Hepatocyte (in vitro differentiated cells): Measurements from ENCODE around the gene FSIP1. TPM values are rescaled to one million over a fixed set of nuclear protein-coding genes. Genes with fewer than 3 reads are reported as not detected.

Experiments
- DNase-seq: peaks from one replicate; pipeline ENCODE4 v3.0.0-alpha.2; 2016; ENCODE audit warnings: low spot score
- H2AFZ ChIP-seq: fragments of 200-600 bp; sonication (generic); 2 replicates; pipeline ENCODE4 v1.6.0; 2016; ENCODE audit warnings: antibody characterized with exemption, mild to moderate bottlenecking
- H3K27ac ChIP-seq: fragments of 200-600 bp; sonication (generic); 2 replicates; pipeline ENCODE4 v1.5.1; 2016; ENCODE audit warnings: mild to moderate bottlenecking
- H3K27me3 ChIP-seq: fragments of 200-600 bp; sonication (generic); 2 replicates; pipeline ENCODE4 v1.6.1; 2016
- H3K36me3 ChIP-seq: fragments of 200-600 bp; sonication (generic); replicated peaks from 2 replicates; pipeline ENCODE4 v1.5.1; 2016; ENCODE audit warnings: low read depth; ENCODE audit not compliant: insufficient read depth
- H3K4me1 ChIP-seq: fragments of 200-600 bp; sonication (generic); 2 replicates; pipeline ENCODE4 v1.5.1; 2016; ENCODE audit warnings: mild to moderate bottlenecking, moderate library complexity; ENCODE audit not compliant: insufficient read depth
- H3K4me2 ChIP-seq: fragments of 200-600 bp; sonication (generic); 2 replicates; pipeline ENCODE4 v1.6.0; 2016
- H3K4me3 ChIP-seq: fragments of 200-600 bp; sonication (generic); 2 replicates; pipeline ENCODE4 v1.5.1; 2016; ENCODE audit warnings: mild to moderate bottlenecking
- H3K79me2 ChIP-seq: fragments of 200-600 bp; sonication (generic); 2 replicates; pipeline ENCODE4 v1.6.0; 2017; ENCODE audit warnings: mild to moderate bottlenecking
- H3K9me2 ChIP-seq: fragments of 200-600 bp; sonication (generic); replicated peaks from 2 replicates; pipeline ENCODE4 v1.6.0; 2017; ENCODE audit warnings: mild to moderate bottlenecking; ENCODE audit not compliant: insufficient read depth
- H3K9me3 ChIP-seq: fragments of 200-600 bp; sonication (generic); 2 replicates; pipeline ENCODE4 v1.5.1; 2016; ENCODE audit warnings: low read depth, mild to moderate bottlenecking
- H4K20me1 ChIP-seq: fragments of 200-600 bp; sonication (generic); 2 replicates; pipeline ENCODE4 v1.6.0; 2016; ENCODE audit warnings: mild to moderate bottlenecking; ENCODE audit not compliant: insufficient read depth, poor library complexity, severe bottlenecking
- EZH2 ChIP-seq: fragments of 200-600 bp; sonication (generic); IDR thresholded peaks from 2 replicates; pipeline ENCODE4 v1.6.1; 2016; ENCODE audit warnings: antibody characterized with exemption, mild to moderate bottlenecking, borderline replicate concordance
- EZH2phosphoT487 ChIP-seq: fragments of 200-600 bp; sonication (generic); IDR thresholded peaks from one replicate; pipeline ENCODE4 v1.6.1; 2018; ENCODE audit warnings: antibody characterized with exemption, mild to moderate bottlenecking, low read depth, moderate library complexity; ENCODE audit not compliant: unreplicated experiment, severe bottlenecking
- WGBS: methylation state at CpG from one replicate; pipeline ENCODE4 v1.1.6; 2016; ENCODE audit warnings: low lambda C conversion rate; ENCODE audit errors: missing lambda C conversion rate; 5-methylcytosine and 5-hydroxymethylcytosine counted together
- polyA plus RNA-seq: library from polyadenylated mRNA; unstranded; fragments of >200 nt; fragmentation: Nextera tagmentation; extraction: Ambion mirVana; gene quantifications from 2 replicates; pipeline ENCODE4 v1.2.1, GENCODE V29; 2016
- total RNA-seq: library from RNA; depleted of rRNA; stranded (reverse); fragments of >200 nt; gene quantifications from 2 replicates; pipeline ENCODE4 v1.2.3, GENCODE V29; 2014
- TF ChIP-seq, protein P1 (sequence below): fragments of 200-600 bp; sonication (generic); IDR thresholded peaks from 2 replicates; pipeline ENCODE4 v1.5.1; 2016; ENCODE audit warnings: antibody characterized with exemption, mild to moderate bottlenecking; ENCODE audit not compliant: poor library complexity

Gene FSIP1
- total and polyA plus RNA-seq, 2 experiments from 2014 or later = 0.60 to 0.79 TPM

DNA sequence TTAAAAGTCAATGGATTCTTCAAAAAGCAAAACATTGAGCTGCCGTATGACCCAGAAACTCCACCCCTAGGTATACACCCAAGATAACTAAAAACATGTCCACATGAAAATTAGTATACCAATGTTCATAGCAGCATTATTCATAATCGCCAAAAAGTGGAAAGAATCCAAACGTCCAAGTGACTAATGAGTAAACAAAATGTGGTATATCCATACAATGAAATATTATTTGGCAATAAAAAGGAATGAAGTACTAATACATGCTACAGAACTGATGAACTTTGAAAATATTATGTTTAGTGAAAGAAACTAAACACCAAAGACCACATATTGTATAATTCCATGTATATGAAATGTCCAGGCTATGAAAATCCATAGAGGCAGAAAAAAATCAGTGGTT lies 123.9 kb downstream of the FSIP1 start:
- Histone ChIP-seq H3K4me1 (no peaks in the 10 kb centered on the region), H3K9me2 (no peaks in the 10 kb centered on the region), H3K4me3 (no peak overlapping the region), H3K9me3 (no peaks in the 10 kb centered on the region), H2AFZ (no peak overlapping the region), H3K79me2 (no peaks in the 10 kb centered on the region), H3K27ac (no peak overlapping the region), H3K4me2 (no peak overlapping the region), H4K20me1 (no peaks in the 10 kb centered on the region), H3K36me3 (no peaks in the 10 kb centered on the region), H3K27me3 (no peaks in the 10 kb centered on the region)
- TF ChIP-seq, protein P1, sequence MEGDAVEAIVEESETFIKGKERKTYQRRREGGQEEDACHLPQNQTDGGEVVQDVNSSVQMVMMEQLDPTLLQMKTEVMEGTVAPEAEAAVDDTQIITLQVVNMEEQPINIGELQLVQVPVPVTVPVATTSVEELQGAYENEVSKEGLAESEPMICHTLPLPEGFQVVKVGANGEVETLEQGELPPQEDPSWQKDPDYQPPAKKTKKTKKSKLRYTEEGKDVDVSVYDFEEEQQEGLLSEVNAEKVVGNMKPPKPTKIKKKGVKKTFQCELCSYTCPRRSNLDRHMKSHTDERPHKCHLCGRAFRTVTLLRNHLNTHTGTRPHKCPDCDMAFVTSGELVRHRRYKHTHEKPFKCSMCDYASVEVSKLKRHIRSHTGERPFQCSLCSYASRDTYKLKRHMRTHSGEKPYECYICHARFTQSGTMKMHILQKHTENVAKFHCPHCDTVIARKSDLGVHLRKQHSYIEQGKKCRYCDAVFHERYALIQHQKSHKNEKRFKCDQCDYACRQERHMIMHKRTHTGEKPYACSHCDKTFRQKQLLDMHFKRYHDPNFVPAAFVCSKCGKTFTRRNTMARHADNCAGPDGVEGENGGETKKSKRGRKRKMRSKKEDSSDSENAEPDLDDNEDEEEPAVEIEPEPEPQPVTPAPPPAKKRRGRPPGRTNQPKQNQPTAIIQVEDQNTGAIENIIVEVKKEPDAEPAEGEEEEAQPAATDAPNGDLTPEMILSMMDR = no peak
- no peak for TF ChIP-seq EZH2
- no peak for TF ChIP-seq EZH2phosphoT487
- 96% methylated on average over 3 of the region's 3 CpGs for WGBS
- DNase-seq = no peak

DNA sequence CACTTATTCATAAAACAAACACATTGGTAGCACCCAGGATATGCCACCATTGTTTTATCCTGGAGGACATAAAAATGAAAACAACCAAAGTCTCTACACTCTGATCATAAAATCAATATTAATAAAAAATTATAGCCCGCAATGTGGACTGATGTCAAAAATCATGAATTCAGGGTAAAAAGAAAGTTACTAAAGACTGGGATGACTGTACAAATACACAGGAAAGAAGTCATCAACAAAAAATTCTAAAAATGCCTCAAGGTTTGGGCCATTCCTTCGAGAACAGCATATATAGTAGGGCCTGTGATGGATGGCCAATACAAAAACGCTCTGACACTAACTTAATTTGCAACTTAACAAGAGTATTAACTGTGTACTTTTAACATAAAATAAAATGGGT lies 125.0 kb downstream of the FSIP1 start:
- TF ChIP-seq, protein P1 = no peak
- TF ChIP-seq EZH2phosphoT487 (no peak), EZH2 (no peak)
- no peak for DNase-seq
- Histone ChIP-seq H3K4me2 (no peak overlapping the region), H3K27me3 (no peaks in the 10 kb centered on the region), H3K4me3 (no peak overlapping the region), H2AFZ (no peak overlapping the region), H3K4me1 (no peaks in the 10 kb centered on the region), H3K27ac (no peak overlapping the region), H4K20me1 (no peaks in the 10 kb centered on the region), H3K9me2 (no peaks in the 10 kb centered on the region), H3K79me2 (no peaks in the 10 kb centered on the region), H3K36me3 (no peaks in the 10 kb centered on the region), H3K9me3 (no peaks in the 10 kb centered on the region)
- 85% methylated on average over 3 of the region's 3 CpGs for WGBS

DNA sequence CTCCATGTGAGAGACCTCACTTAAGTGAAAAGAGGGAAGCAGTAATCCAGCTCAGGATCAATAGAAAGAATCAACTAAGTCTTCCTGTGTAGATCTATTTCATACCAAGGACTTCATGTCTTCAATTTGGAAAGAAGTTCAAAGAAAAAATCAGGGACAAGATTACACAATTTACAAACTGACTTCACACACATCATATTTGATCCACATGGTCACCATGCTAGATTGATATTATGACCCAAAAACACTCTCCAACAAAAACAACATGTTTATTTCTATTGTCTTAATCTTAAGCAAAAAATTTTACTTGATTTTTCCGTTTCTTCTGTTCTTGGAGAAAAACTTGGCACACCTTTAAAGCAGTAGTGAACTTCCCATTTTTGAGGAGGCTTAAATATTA lies 125.5 kb downstream of the FSIP1 start:
- H3K79me2 ChIP-seq = no peaks in the 10 kb centered on the region
- TF ChIP-seq EZH2phosphoT487 = no peak
- TF ChIP-seq EZH2 = no peak
- TF ChIP-seq, protein P1 = no peak
- no peaks in the 10 kb centered on the region for H3K36me3 ChIP-seq
- no peaks in the 10 kb centered on the region for H3K9me3 ChIP-seq
- H4K20me1 ChIP-seq = no peaks in the 10 kb centered on the region
- H3K9me2 ChIP-seq = no peaks in the 10 kb centered on the region
- DNase-seq = no peak
- H3K27ac ChIP-seq = no peak overlapping the region
- no peak overlapping the region for H2AFZ ChIP-seq
- H3K4me1 ChIP-seq = no peaks in the 10 kb centered on the region
- H3K27me3 ChIP-seq = no peaks in the 10 kb centered on the region
- no peak overlapping the region for H3K4me2 ChIP-seq
- whole genome bisulfite sequencing = 93% methylated on average over 1 of the region's 1 CpG
- no peak overlapping the region for H3K4me3 ChIP-seq

DNA sequence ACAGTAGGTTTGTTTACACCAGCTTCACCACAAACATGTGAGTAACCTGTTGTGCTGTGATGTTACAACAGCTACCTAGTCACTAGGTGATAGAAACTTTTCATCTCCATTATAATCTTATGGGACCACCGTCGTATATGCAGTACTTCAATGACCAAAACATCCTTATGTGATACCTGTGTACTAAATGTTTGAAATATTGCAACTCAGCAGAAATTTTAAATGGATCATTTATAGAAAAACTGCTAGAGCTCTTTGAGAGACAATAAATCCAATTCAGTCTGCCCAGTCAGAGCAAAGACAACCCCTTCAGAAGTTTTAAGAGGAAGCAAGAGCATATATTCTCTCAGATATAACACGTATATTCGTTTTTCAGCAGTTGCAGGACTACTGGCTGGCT lies 128.3 kb downstream of the FSIP1 start:
- no peak overlapping the region for H3K27ac ChIP-seq
- DNase-seq = no peak
- H3K79me2 ChIP-seq = no peaks in the 10 kb centered on the region
- no peak overlapping the region for H3K4me2 ChIP-seq
- TF ChIP-seq EZH2phosphoT487 (no peak), EZH2 (no peak)
- TF ChIP-seq, protein P1 = no peak
- H3K27me3 ChIP-seq = no peaks in the 10 kb centered on the region
- 88% methylated on average over 4 of the region's 4 CpGs for WGBS
- no peaks in the 10 kb centered on the region for H3K9me2 ChIP-seq
- H3K4me3 ChIP-seq = no peak overlapping the region
- no peaks in the 10 kb centered on the region for H3K4me1 ChIP-seq
- no peak overlapping the region for H2AFZ ChIP-seq
- no peaks in the 10 kb centered on the region for H4K20me1 ChIP-seq
- no peaks in the 10 kb centered on the region for H3K36me3 ChIP-seq
- no peaks in the 10 kb centered on the region for H3K9me3 ChIP-seq
